ENCODE data around the gene SETD2.
"Not testable (repeated sequence)": the region's sequence is repeated elsewhere in the genome, so short reads cannot be mapped to it uniquely, and the experiment has no call there.

Gene SETD2, protein sequence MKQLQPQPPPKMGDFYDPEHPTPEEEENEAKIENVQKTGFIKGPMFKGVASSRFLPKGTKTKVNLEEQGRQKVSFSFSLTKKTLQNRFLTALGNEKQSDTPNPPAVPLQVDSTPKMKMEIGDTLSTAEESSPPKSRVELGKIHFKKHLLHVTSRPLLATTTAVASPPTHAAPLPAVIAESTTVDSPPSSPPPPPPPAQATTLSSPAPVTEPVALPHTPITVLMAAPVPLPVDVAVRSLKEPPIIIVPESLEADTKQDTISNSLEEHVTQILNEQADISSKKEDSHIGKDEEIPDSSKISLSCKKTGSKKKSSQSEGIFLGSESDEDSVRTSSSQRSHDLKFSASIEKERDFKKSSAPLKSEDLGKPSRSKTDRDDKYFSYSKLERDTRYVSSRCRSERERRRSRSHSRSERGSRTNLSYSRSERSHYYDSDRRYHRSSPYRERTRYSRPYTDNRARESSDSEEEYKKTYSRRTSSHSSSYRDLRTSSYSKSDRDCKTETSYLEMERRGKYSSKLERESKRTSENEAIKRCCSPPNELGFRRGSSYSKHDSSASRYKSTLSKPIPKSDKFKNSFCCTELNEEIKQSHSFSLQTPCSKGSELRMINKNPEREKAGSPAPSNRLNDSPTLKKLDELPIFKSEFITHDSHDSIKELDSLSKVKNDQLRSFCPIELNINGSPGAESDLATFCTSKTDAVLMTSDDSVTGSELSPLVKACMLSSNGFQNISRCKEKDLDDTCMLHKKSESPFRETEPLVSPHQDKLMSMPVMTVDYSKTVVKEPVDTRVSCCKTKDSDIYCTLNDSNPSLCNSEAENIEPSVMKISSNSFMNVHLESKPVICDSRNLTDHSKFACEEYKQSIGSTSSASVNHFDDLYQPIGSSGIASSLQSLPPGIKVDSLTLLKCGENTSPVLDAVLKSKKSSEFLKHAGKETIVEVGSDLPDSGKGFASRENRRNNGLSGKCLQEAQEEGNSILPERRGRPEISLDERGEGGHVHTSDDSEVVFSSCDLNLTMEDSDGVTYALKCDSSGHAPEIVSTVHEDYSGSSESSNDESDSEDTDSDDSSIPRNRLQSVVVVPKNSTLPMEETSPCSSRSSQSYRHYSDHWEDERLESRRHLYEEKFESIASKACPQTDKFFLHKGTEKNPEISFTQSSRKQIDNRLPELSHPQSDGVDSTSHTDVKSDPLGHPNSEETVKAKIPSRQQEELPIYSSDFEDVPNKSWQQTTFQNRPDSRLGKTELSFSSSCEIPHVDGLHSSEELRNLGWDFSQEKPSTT (N-terminal part only)

DNA sequence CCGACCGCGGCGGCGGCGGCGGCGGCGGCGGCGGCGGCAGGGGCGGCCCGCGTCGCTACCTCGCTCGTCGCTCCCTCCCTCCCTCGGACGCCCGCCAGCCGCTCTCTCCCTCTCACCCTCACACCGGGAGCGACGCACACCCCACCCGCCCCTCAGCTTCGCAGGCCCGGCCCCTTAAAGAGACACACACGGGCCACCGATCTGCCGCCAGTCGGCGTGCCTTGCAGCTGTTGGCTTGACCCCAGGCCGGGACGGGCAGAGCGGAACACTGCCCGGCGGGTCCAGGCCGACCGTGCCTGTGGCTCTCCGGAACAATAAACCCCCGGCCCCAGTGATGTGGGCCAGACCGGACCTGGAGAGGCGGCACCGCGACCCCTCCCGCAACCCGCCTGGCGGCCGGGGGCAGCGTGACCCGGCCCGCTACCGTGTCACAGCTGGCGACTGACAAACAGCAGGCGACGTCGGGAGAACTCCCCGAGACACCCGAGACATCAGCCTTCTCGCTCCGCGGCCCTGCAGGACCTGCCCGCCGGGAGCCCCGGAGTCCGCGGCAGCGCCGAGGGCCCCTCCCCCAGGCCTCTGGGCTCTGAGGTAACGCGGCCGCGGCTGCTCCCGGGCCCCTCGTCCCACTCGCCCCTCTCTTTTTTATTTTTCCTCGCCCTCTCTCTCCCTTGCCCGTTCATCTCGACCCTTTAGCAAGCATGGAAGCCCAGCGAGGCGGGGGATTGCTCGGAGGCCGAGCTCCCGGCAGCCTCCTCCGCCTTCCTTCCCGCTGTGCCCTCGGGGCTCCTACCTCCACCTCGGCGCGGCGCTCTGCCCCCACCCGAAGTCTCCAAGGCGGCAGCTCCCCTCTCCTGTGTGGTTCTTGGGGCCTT is at the start of gene SETD2:
Gene SETD2, minus strand, starts transcription at position 107 of the 875 bp plus-strand sequence. CDS start 189 bp downstream, outside the sequence.
- Histone ChIP-seq H3K9me3 (no peaks in the 10 kb centered on the region), H3K4me1 (peaks cover 0 to 57% (median 42%) of the 10 kb centered on the region in 4 donors), H3K27ac (peak within 1 kb of the TSS; percentile 96 to 97), H3K4me3 (peak within 1 kb of the TSS; percentile 96 to 97), H3K36me3 (no peaks in the 10 kb centered on the region), H3K27me3 (no peaks in the 10 kb centered on the region)
- intact Hi-C loops (cut with DNase I; ENCODE audit: low total_unique reads): no loop called here
- TF ChIP-seq, protein P1, sequence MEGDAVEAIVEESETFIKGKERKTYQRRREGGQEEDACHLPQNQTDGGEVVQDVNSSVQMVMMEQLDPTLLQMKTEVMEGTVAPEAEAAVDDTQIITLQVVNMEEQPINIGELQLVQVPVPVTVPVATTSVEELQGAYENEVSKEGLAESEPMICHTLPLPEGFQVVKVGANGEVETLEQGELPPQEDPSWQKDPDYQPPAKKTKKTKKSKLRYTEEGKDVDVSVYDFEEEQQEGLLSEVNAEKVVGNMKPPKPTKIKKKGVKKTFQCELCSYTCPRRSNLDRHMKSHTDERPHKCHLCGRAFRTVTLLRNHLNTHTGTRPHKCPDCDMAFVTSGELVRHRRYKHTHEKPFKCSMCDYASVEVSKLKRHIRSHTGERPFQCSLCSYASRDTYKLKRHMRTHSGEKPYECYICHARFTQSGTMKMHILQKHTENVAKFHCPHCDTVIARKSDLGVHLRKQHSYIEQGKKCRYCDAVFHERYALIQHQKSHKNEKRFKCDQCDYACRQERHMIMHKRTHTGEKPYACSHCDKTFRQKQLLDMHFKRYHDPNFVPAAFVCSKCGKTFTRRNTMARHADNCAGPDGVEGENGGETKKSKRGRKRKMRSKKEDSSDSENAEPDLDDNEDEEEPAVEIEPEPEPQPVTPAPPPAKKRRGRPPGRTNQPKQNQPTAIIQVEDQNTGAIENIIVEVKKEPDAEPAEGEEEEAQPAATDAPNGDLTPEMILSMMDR (IDR thresholded peaks at IDR 0.05): peak; percentile 28 to 37
- peak; percentile 95 to 96 for DNase-seq

DNA sequence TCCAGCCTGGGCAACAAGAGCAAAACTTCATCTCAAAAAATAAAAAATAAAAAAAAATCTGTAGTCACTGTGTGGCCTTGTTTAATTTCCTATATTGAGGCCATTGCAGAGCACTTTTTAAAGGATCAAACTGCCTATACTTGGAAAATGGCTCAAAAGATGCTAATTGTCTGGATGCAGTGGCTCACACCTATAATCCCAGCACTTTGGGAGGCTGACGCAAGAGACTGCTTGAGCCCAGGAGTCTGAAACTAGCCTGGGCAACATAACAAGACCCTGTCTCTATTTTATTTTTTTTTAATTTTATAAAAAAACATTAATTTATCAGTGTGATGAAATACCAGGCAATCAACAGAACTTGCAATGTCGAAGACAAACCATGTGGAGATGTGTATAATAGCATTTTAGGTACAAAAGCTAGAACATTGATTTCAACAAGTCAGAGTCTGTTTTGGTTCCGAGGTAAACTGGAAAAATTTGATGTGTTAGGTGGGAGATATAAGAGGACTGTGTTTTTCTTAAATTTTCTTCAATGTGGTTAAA is 47.0 kb upstream of the SETD2 start:
- H3K9me3 ChIP-seq: no peaks in the 10 kb centered on the region
- H3K4me1 ChIP-seq: no peaks in the 10 kb centered on the region
- DNase-seq: no peak
- H3K27ac ChIP-seq: no peak overlapping the region
- no peak overlapping the region for H3K4me3 ChIP-seq
- TF ChIP-seq, protein P1 (IDR thresholded peaks at IDR 0.05): no peak
- H3K27me3 ChIP-seq: no peaks in the 10 kb centered on the region
- intact Hi-C loops (cut with DNase I; ENCODE audit: low total_unique reads): no loop called here
- no peaks in the 10 kb centered on the region for H3K36me3 ChIP-seq

DNA sequence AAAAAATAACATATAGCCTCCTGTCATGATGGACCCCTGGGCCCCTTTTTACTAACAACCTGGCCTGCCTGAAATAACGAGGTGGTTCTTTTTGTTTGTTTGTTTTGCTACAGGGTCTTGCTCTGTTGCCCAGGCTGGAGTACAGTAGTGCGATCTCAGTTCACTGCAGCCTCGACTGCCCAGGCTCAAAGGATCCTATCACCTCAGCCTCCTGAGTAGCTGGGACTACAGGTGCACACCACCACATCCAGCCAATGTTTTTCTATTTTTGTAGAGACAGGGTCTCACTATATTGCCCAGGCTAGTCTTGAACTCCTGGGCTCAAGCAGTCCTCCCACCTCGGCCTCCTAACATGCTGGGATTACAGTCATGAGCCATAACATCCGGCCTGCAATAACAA is 42.1 kb upstream of the SETD2 start:
- H3K4me3 ChIP-seq; H3K36me3 ChIP-seq; H3K9me3 ChIP-seq; DNase-seq; H3K27ac ChIP-seq; intact Hi-C loops (cut with DNase I; ENCODE audit: low total_unique reads); H3K4me1 ChIP-seq; H3K27me3 ChIP-seq: not testable (repeated sequence)

DNA sequence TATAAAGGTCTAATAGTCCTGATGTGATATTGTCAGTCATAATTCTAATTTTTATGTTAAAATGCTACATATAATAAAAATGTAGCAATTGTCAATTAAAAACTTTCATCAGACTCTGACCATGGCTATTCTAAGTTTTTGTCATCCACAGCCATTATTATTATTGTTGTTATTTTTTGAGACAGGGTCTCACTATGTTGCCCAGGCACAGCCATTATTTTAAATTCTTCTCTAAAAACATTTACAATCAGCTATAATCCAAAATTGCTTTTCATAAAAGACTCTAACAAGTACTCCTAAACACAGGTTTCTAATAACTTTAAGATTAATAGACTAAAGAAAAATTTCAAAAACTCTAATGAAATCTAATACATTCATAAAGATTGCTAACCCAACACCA is 41.0 kb upstream of the SETD2 start:
- H3K9me3 ChIP-seq: no peaks in the 10 kb centered on the region
- TF ChIP-seq, protein P1 (IDR thresholded peaks at IDR 0.05): no peak
- no peaks in the 10 kb centered on the region for H3K4me1 ChIP-seq
- no peaks in the 10 kb centered on the region for H3K27me3 ChIP-seq
- H3K4me3 ChIP-seq: no peak overlapping the region
- intact Hi-C loops (cut with DNase I; ENCODE audit: low total_unique reads): no loop called here
- DNase-seq: no peak
- H3K27ac ChIP-seq: no peak overlapping the region
- no peaks in the 10 kb centered on the region for H3K36me3 ChIP-seq

DNA sequence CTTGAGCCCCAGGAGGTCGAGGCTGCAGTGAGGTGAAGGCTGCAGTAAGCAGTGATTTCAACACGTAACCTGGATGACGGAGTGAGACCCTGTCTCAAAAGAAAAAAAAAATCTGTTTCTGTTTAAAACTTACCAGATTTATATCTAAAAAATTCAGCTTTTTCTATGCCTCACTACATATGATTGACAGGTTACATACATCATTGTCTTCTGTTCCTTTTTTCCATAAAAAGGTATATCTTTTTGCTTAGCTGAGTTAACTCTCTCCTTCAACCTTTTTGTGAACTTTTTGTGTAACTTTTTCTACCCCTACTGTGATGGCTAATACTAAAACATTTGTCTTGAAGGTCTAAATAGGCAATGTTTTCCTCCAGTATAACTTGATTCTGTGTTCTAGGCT is 38.6 kb upstream of the SETD2 start:
- TF ChIP-seq, protein P1 (IDR thresholded peaks at IDR 0.05): no peak
- intact Hi-C loops (cut with DNase I; ENCODE audit: low total_unique reads): no loop called here
- H3K4me3 ChIP-seq: no peak overlapping the region
- H3K27me3 ChIP-seq: no peaks in the 10 kb centered on the region
- no peaks in the 10 kb centered on the region for H3K4me1 ChIP-seq
- DNase-seq: no peak
- H3K27ac ChIP-seq: no peak overlapping the region
- no peaks in the 10 kb centered on the region for H3K36me3 ChIP-seq
- H3K9me3 ChIP-seq: no peaks in the 10 kb centered on the region
